ENCODE data around the gene FCHSD2.

The FCHSD2 gene

DNA sequence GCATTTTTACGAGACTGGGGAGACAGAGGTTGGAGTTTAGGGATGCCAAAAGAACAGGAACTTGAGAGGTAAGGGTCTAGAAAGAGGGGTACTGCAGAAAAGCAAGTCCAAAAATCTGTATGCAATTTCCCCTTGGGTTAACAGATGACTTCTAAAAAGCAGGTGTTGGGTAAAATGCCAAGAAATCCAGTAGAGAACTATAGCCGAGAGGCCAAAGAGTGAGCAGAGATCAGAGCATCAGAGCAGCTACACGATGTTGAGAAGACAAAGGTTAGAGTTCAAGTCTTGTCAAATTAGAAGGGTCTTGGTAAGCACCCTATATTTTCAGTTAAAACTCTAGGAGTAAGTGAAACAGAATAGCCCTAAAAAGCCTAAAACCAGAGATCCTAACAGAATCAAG, 145.2 kb downstream of the FCHSD2 start:
- Histone ChIP-seq H3K27ac (no peak overlapping the region), H3K4me3 (ENCODE audit: low read depth, low read length) (no peak overlapping the region), H3K4me1 (no peaks in the 10 kb centered on the region), H3K9ac (no peak overlapping the region), H3K4me2 (ENCODE audit: low read length) (no peak overlapping the region), H3K36me3 (ENCODE audit: control insufficient read depth, insufficient read depth, low read length) (no peaks in the 10 kb centered on the region), H3K9me3 (ENCODE audit: control insufficient read depth, low read length) (no peaks in the 10 kb centered on the region), H3K27me3 (ENCODE audit: control insufficient read depth, insufficient read depth, low read length) (no peaks in the 10 kb centered on the region), H2AFZ (no peak overlapping the region), H3K79me2 (no peaks in the 10 kb centered on the region)
- TF ChIP-seq, protein P1, sequence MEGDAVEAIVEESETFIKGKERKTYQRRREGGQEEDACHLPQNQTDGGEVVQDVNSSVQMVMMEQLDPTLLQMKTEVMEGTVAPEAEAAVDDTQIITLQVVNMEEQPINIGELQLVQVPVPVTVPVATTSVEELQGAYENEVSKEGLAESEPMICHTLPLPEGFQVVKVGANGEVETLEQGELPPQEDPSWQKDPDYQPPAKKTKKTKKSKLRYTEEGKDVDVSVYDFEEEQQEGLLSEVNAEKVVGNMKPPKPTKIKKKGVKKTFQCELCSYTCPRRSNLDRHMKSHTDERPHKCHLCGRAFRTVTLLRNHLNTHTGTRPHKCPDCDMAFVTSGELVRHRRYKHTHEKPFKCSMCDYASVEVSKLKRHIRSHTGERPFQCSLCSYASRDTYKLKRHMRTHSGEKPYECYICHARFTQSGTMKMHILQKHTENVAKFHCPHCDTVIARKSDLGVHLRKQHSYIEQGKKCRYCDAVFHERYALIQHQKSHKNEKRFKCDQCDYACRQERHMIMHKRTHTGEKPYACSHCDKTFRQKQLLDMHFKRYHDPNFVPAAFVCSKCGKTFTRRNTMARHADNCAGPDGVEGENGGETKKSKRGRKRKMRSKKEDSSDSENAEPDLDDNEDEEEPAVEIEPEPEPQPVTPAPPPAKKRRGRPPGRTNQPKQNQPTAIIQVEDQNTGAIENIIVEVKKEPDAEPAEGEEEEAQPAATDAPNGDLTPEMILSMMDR (IDR thresholded peaks at IDR 0.05): no peak

DNA sequence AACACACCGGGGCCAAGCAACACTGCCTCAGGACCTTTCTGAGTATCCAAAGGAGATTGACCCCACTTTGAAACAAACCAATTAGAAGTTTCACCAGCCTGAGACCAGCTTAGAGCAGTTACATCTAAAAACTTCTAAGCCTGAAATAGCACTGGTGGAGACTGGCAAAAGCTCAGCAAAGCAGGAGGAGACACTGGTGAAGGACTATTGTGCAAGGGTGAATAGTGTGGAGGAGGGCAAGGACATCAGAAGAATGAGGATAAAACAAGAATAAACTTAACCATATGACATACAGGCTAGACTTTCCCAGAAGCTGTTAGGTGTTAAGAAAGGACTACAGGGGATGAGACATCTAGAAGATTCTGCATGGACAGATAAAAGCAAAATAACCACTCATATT, 152.4 kb downstream of the FCHSD2 start:
- H3K36me3 ChIP-seq (ENCODE audit: control insufficient read depth, insufficient read depth, low read length): no peaks in the 10 kb centered on the region
- no peaks in the 10 kb centered on the region for H3K79me2 ChIP-seq
- H3K4me2 ChIP-seq (ENCODE audit: low read length): no peak overlapping the region
- no peaks in the 10 kb centered on the region for H3K9me3 ChIP-seq (ENCODE audit: control insufficient read depth, low read length)
- H3K27me3 ChIP-seq (ENCODE audit: control insufficient read depth, insufficient read depth, low read length): no peaks in the 10 kb centered on the region
- H3K4me3 ChIP-seq (ENCODE audit: low read depth, low read length): no peak overlapping the region
- no peak overlapping the region for H3K27ac ChIP-seq
- no peak overlapping the region for H2AFZ ChIP-seq
- no peak overlapping the region for H3K9ac ChIP-seq
- no peaks in the 10 kb centered on the region for H3K4me1 ChIP-seq
- TF ChIP-seq, protein P1 (IDR thresholded peaks at IDR 0.05): no peak

DNA sequence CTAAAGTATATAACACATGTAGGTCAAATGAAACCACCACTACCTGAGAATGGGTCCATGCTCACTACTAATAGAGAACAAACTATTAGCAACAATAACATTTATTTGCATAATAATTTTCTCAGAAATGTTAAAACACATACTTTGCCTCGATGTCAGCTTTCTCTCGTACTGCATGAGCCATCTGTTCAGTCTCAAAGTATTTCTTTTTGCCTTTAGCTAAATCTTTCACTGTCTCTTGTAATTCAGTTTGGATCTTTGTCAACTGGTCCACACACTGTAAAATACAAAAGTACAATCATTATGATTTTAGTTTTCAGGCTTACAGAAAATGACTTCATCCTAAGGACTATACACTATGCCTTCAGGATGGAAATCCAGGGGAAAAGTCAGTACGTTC, 153.3 kb downstream of the FCHSD2 start:
- TF ChIP-seq, protein P1 (IDR thresholded peaks at IDR 0.05): no peak
- Histone ChIP-seq H3K4me1 (no peaks in the 10 kb centered on the region), H3K79me2 (no peaks in the 10 kb centered on the region), H3K4me3 (ENCODE audit: low read depth, low read length) (no peak overlapping the region), H3K27me3 (ENCODE audit: control insufficient read depth, insufficient read depth, low read length) (no peaks in the 10 kb centered on the region), H3K36me3 (ENCODE audit: control insufficient read depth, insufficient read depth, low read length) (no peaks in the 10 kb centered on the region), H3K27ac (no peak overlapping the region), H3K9ac (no peak overlapping the region), H3K4me2 (ENCODE audit: low read length) (no peak overlapping the region), H2AFZ (no peak overlapping the region), H3K9me3 (ENCODE audit: control insufficient read depth, low read length) (no peaks in the 10 kb centered on the region)

DNA sequence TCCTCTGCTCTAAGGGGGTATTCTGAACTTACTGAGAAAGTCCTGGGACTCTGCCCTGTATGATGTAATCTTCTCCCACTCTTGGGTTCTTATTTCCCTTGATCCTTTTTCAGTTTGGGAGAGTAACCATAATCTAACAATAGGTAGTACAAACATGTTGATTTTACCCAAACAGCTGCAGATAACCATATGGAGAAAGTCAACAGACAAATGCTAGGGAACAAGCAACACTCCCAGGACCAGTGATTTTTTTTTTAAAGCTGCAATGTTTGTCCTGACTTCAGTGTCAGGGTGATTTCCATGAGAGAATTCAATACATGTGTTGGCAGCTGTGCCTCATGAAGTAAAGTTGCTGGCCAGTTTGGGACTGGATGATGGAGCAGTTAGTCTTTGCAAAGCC, 156.5 kb downstream of the FCHSD2 start:
- H3K4me1 ChIP-seq: no peaks in the 10 kb centered on the region
- no peak overlapping the region for H3K9ac ChIP-seq
- H3K27me3 ChIP-seq (ENCODE audit: control insufficient read depth, insufficient read depth, low read length): no peaks in the 10 kb centered on the region
- H3K4me2 ChIP-seq (ENCODE audit: low read length): no peak overlapping the region
- no peaks in the 10 kb centered on the region for H3K36me3 ChIP-seq (ENCODE audit: control insufficient read depth, insufficient read depth, low read length)
- H3K4me3 ChIP-seq (ENCODE audit: low read depth, low read length): no peak overlapping the region
- no peak overlapping the region for H2AFZ ChIP-seq
- H3K9me3 ChIP-seq (ENCODE audit: control insufficient read depth, low read length): no peaks in the 10 kb centered on the region
- TF ChIP-seq, protein P1 (IDR thresholded peaks at IDR 0.05): no peak
- H3K27ac ChIP-seq: no peak overlapping the region
- H3K79me2 ChIP-seq: no peaks in the 10 kb centered on the region

DNA sequence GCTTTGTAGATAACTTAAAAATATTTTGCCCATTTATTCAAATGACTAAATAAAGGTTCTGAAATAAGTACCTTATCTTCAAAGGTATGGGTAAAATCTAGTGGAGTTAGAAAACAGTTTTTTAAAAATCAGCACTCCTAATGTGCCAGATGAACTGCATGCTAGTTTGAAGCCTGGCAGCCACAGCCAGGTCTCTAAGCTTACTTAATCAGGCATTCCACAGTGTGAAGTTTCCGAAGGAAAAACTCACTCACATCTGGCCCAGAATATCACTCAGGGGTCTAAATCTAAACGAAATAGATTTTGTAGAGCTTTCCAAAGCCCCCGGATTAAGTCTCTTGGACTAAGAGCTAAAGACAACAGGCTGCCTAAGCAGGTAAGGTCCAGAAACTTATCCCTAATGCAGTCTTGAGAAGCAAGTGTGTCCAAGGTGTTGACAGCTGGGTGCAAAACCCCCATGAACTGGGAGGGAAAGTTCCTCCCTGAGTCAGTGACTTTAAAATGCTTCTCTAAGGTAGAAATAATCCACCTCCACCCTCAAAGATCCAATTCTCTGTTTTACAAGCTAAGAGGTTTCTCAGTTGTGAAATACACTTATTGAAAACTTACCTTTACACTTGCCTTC, 157.6 kb downstream of the FCHSD2 start:
- Histone ChIP-seq H3K9ac (no peak overlapping the region), H3K4me3 (ENCODE audit: low read depth, low read length) (no peak overlapping the region), H3K27ac (no peak overlapping the region), H3K36me3 (ENCODE audit: control insufficient read depth, insufficient read depth, low read length) (no peaks in the 10 kb centered on the region), H3K9me3 (ENCODE audit: control insufficient read depth, low read length) (no peaks in the 10 kb centered on the region), H3K79me2 (no peaks in the 10 kb centered on the region), H3K27me3 (ENCODE audit: control insufficient read depth, insufficient read depth, low read length) (no peaks in the 10 kb centered on the region), H3K4me2 (ENCODE audit: low read length) (no peak overlapping the region), H2AFZ (no peak overlapping the region), H3K4me1 (no peaks in the 10 kb centered on the region)
- TF ChIP-seq, protein P1 (IDR thresholded peaks at IDR 0.05): no peak
